ENCODE data around the gene TCEA3.

TCEA3 gene

DNA sequence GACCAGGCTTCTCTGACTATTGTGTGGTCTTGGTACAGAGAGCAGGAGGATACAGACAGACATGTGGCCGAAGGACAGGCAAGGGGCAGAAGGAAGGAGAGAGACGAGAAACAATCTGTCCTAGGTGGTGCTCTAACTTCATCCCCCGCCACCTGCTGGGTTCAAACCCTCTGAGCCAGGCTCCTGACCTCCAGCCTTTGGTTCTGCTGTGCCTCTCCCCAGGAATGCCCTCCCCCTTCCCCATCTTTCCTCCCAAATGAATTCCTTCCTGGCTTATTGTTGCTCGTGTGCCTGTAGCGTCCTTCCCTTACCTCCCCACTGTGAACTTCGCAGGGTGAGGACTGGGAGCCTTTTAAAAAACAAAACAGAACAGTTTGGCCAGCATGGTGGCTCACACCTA, 5.4 kb downstream of the TCEA3 start:
- no peak for DNase-seq

DNA sequence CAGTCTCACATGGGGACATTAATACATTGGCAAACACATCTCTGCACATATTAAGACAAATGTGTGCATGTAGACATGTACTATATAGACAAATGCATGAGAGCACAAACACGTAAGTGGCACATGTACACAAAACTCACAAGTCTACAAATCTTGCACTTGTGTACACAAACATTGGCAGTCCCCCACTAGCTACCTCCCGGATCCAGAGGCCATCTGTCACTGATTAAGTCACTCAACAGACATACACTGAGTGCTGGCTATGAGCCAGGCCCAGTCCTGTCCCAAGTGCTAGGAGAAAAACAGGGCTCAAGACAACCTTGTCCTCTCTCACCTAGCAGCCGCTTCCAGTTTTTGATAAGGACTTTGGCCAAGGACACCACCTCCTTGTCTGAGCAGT, 7.0 kb downstream of the TCEA3 start:
- DNase-seq: no peak

DNA sequence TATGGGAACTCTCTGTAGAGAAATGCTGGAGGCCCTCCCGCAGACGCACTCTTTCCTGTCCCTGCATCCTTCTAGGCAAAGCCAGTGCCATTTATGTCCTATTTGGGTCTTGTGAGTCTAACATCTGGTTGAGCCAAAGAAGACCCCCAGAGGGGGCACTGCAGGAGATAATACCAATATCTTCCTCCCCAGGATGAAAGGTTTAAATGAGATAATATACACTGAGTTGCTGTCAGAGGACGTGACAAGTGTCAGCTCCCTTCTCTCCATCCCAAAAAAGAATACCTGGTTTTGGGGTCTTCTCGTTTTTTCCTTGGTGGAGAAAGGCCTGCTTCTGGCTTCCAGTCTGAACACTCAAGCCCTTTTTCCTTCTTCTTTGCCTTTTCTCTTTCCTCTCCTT, 7.6 kb downstream of the TCEA3 start:
- no peak for DNase-seq

DNA sequence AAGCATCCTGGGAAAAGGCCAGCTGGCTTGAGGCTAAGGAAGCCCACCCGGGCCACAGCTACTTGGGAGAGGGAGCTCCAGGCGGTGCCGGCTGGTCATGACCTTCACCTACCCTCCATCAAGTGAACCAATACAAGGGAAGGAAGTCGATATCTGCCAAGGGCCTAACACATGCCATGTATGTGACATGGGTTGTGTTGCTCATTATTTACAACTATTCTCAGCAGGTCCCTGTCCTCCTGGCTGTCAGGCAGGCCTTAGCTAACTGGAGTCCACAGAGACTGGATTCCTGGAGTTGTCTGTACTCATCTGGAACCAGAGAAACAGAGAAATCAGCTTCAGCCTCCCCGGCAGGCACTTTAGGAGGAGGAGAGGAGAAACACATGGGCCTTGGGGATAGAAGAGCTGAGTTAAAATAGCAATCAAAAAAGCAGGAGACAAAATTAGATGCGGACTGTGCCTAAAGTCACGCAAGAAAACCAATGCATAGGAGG, 15.7 kb downstream of the TCEA3 start:
- DNase-seq: no peak

DNA sequence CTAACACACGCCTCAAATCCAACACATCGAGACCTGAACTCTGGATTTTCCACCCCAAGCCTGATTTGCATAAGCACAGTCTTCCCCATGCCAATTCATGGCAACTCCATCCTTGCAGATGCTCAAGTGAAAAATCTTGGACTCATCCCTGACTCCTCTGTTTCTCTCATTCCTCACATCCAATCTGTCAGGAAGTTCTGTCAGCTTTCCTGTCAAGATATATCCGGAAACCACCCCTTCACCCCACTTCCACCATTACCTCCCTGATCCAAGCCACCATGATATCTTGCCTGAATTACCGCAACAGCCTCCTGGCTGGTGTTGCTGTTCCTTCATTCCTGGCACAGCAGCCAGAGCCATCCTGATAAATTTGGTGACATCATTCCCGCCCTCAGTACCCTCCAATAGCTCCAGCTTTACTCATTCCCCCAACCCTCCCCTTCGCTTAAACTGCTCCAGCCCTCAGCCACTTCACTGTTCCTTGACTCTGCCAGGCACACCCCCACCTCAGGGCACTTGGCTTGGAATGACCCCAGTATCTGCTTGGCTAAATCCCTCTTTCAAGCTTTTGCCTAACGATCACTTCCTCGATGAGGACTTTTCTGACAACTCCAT, 17.4 kb downstream of the TCEA3 start:
- no peak for DNase-seq

DNA sequence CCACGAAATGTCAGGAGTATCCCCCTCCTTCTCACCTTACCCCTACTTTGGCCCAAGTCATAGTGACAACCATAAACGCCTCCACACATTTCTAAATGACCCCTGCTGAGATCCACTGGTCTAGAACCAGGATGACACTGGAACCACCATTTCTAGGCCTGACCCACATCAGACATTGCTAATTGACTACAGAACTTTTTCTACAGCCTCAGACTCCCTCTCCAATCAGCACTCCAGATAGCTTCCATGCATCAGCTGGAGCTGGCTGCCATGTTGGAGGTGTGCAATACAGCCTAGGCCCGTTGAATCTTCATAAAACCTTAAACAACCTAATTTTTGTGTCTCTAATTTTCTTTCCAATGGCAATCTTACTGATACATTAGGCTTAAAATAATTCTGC, 18.6 kb downstream of the TCEA3 start:
- DNase-seq: no peak

DNA sequence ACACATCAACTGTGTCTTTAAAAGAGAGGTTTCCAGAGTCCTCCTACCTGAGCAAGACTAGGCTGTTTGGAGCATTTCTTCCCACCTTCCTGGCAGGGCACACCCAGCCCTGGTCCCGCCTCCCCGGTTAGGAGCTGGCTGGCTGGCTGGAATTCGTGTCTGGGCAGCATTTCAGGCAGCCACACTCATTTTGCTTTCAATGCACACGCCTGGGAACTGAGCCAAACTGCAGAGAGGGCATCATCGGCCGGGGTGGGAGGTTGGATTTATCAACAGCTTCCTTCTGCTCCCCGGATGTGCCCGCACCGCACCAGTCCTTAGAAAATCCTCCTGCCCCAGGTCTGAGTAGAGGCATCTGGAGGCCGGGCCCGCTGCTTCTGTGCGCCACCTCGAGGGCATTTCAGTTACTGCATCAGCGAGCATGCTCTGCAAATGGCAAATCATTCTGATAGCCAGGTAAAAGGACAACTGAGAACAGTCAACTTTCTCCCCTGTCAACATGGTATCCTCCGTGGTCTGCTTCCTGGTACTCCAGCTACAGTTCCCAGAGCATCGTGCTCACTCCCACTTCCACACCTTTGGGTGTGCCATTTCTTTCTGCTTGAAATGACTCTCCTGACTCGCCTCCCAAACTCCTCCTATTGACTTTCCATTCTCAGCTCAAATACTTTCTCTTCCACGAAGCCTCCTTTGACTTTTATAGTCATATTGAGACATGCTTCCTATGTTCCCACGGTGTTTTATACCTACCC, 20.6 kb downstream of the TCEA3 start:
- DNase-seq: peak; percentile 91

DNA sequence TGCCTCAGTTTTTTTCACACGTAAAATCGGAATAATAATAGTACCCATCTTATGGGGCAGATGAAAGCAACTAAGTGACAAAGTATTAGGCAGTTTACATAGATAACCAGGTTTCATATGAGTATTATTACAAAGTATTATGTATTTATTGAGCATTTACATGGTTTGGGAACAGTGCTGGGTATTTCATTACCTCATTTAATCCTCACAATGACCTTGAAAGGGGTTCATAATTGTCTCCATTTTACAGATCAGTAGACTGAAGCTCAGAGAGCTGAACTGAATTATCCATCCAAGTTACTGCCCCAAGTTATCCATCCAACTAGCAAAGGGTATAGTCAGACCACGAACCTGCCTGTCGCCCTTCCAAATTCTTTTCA, 21.2 kb downstream of the TCEA3 start:
- DNase-seq: no peak

DNA sequence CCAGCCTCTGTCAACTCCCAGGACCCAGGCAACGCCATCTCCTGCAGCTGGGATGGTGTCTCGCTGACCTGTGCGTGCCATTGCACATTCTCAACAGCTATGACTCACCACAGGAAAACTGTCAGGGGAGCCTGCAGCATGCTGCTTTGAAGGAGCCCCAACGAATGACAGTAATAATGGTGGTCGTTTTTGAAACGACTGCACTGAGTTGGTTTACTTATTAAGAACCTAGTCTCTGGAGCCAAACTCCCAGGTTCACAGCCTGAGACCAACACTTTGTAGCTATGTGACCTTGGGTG, 21.6 kb downstream of the TCEA3 start:
- DNase-seq: no peak

DNA sequence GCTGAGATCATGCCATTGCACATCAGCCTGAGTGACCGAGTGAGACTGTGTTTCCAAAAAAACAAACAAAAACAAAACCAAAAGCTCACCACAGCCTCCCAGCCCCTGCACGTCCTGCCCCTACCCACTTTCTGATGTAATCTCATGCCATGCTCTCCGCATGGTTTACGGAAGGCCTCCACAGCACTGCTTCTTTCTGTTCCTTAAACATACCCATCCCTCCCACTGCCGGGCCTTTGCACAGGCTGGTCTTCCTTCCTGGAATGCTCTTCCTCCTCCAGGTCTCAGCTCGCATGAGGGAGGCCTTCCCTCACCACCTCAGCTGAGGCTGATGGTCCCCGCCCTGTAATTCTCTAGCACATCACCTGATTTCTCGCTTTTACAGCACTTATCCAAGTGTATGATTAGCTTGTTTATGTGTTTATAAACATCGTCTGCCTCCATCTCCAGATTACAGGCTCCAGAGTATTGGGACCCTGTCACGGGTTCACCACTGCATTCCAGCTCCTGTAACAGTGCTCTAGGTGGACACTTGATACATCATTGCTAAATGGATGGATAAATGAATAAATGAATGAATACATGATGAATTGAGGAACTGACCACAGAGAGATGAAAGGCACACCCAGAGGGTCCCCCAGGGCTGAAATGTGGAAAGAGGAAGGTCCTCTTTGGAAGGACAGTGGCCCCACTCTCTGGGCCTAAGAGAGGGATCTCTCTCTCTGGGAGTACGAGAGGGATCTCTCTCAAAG, 22.1 kb downstream of the TCEA3 start:
- DNase-seq: no peak

DNA sequence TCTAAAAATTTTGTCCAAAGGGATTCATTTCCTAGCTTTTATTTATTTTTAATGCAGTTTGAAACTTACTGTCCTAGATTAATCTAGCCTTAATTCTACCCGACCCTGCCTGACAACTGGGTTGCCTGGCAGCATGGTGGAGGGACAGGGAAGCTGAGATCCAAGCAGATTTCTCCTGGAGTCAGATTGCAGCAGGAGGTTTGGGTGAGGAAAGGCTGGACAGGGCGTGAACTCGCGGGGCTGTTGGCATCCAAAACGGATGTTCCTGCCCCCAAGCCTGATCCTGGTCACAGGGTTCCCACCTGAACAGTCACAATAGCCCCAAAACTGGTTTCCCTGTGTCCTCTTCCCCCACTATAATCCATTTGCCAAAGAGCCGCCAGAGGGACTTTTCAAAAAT, 23.2 kb downstream of the TCEA3 start:
- no peak for DNase-seq

DNA sequence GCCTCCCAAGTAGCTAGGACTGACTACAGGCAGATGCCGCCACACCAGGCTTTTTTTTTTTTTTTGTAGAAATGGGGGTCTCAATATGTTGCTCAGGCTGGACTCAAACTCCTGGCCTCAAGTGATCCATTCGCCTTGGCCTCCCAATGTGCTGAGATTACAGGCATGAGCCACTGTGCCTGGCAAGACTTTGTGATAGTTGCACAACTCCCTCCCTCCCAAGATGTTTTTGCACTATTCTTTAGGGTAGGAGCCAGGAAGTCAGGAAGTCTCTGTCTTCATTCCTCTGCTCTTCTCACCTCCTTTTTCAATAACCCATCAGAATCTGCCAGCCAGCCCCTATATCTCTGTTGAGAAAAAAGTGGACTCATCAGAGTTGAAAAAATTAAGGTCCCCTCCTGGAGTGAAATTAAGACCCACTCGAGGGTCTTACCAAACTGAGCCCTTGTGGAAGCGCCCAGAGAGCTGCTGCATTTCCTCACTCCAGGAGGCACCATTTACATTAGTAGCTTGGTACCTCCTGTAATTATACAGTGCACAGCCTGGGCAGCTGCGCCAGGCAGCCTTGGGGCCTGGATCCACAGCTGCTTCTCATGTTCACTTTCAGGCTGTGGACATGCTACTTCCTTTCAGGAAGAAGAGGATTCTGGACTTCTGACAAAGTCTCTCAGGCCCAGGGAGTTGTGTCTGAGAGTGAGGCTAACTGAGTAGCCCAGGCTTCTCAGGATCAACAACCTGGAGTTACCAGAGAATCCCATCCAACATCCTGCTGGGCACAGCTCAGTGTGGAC, 24.0 kb downstream of the TCEA3 start:
- DNase-seq: no peak

DNA sequence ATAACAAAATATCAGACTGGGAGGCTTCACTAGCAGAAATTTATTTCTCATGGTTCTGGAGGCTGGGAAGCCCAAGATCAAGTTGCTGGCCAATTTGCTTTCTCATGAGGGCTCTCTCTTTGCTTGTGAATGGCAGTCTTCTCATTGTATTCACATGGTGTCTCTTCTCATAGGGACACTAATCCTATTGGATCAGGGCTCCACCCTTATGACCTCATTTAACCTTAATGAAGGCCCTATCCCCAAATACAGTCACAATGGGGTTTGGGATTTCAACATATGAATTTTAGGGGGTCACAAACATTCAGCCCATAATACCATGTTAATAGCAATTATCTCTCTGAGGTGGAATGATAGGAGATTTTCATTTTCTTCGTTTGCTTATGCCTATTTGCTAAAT, 25.3 kb downstream of the TCEA3 start:
- DNase-seq: no peak

DNA sequence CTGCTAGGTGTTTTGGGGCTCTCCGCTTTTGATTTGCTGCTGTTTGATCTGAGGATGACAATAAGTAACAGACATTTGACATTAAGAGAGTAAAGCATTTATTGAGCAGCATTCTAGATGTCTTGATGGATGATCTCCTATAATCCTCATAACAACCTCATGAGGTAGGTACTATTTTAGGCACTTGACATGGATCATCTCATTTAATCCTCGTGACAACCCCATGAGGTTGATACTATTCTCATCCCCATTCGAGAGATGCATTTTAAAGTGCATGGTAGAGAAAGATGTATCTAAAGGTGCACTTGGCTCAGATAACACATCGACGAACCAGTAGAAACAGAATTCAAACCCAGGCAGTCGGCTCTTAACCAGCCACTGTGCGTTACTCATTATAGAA, 26.6 kb downstream of the TCEA3 start:
- DNase-seq: no peak

DNA sequence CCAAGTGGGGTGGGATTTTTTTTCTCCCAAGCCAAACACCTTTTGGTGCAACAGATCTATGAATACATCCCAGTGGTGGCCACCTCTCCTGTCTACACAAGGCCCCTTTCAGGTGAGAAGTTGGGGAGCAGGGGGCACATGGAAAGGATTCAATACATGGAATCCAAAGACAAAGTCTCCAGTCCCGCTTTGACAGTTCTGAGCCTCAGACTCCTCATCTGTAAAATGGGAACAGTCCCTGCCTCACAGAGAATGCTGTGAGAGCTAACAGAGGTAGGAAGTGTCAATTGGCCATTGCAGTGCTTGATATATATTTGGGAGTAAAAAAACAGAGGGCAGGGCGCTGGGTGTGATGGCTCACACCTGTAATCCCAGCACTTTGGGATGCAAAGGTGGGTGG, 28.2 kb downstream of the TCEA3 start:
- no peak for DNase-seq

DNA sequence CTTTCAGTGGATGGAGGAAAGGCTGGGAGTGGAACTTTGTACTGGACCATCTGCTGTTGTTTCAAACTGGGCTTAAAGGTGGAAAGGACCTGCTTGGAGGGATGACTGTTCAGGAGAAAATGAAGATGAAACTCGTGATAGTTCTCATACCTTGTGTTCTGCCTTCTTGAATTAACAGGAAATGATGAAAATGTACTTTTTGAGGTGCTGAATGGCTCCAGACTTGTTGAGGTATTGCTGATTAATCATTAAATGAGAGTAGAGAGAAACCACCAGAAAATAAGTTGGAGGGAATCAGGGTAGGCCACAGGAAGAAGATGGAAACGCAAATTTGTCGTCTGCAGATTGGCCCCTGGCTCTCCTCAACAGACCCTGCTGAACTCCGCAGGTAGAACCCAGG, 28.7 kb downstream of the TCEA3 start:
- no peak for DNase-seq

DNA sequence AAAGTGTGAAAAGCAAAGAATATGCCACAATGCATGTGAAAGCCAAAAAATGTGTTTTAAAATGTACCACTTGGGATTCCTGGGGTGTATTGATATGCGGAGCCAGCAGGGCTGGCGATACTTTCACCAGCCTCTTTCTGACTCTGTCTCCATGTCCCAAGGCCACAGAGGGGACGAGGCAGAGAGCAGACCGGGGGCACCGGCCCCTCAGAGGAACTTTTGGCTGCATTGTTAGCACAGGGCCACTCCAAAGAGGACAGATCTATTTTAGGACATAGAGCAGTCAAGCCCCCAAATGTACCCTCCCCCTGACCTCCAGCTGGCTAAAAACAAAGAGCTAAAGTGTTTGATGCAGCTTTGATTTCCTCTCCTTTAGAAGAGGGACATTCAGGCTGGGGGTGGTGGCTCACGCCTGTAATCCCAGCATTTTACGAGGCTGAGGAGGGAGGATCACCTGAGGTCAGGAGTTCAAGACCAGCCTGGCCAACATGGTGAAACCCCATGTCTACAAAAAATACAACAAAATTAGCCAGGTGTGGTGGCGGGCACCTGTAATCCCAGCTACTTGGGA, 29.3 kb downstream of the TCEA3 start:
- no peak for DNase-seq

DNA sequence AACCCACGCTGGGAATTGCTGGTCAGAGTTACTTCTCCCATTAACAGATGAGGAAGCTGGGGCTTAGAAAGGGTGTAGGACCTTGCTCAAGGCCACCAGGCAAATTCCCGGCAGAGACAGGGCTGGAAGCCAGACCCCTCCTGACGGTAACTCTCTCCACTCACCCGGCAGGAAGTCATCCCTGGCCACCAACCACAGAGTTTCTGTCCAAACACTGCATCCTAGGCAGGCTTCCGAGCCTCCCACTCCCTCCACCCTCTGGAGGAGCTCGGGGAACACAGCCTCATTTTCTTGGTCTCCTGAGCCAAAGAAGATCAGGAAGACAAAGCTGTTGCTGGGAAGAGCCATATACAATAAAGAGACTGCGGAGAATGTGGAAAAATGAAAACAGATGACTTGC, 29.9 kb downstream of the TCEA3 start:
- no peak for DNase-seq

DNA sequence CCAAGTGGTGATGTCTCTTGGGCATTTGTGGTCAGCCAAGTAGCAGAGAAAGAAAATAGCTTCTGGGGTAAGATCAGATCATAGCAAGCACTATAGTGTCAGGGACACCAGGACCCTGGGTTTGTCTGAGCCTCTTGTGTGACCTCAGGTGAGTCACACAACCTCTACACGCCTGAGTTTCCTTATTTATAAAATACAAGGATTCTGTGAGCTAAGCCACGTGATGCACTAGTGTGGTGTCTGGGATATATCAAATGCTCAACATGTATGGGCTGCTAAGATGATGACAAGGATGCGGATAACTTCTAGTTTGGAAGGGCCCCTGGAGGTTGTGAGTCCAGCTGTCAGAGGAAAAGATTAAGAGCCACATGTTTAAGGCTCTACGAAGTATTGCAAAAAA, 30.4 kb downstream of the TCEA3 start:
- DNase-seq: no peak

DNA sequence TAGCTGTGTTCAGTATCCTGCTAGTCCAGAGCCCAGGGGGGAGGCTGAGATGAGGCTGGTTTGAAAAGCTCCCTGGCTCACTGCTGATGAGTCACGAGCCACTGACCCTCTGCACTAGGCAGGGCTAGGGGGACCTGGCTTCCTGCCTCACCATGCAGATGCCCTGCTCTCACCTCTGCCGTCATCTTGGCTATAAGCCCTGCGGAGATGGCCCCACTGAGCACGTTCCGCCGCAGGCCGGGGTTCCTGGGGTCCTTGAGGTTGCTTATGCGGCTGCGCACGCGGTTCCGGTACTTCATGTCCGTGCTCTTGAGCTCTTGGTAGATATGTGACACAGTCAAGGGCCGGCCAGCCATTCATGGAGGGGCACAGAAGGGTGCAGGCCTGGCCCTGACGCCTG, 30.8 kb downstream of the TCEA3 start:
- no peak for DNase-seq

DNA sequence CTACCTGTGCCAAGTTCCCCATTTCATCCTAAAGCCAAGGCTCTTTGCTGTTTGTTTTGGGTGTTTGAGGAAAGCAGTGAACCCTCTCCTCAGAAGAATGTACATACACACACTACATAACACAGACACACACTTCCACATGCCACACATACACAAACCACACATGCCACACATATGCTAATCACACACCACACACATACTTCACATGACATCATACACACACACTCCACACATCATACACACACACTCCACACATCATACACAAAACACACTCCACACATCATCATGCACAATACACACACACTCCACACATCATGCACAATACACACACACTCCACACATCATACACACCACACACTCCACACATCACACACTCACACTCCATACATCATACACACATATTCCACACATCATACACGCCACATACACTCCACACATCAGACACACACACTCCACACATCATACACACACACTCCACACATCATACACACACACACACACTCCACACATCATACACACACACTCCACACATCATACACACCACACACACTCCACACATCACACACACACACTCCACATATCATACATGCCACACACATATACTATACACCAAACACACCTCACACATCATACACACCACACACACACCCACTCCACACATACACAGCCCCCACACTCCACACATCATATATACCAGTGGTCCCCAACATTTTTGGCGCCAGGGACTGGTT, 32.3 kb downstream of the TCEA3 start:
- no peak for DNase-seq

DNA sequence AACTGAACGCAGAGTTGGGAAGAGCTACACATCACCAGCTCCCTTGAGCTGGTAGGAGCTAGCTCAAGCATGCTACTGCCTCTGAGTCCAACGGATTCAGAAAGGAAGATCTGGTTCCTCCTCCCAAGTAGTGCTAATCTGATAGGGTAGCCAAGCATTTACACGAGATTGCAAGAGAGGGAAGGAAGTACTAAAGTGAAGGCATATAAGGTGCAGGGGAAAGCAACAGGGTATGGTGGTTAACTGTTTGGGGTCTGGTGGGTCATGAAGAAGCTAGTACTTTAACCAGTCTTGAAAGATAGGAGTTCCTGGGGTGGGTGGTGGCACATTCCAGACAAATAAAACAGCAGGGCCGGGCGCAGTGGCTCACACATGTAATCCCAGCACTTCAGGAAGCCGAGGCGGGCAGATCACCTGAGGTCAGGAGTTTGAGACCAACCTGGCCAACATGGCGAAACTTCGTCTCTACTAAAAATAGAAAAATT, 34.7 kb downstream of the TCEA3 start:
- no peak for DNase-seq

All from NCI-H1048 (cell line).